WERI-Rb-1 (cell line): ENCODE measurements around the gene GLCE.

Source experiments
- DNase-seq: peaks from one replicate; pipeline ENCODE4 v3.0.0-alpha.2; 2020
- H3K27ac ChIP-seq: fragments of 250-450 bp; sonication (Bioruptor Pico); 2 replicates; pipeline ENCODE4 v1.5.1; 2020; ENCODE audit warnings: mild to moderate bottlenecking, moderate library complexity
- H3K27me3 ChIP-seq: fragments of 250-450 bp; sonication (Bioruptor Pico); 2 replicates; pipeline ENCODE4 v1.5.1; 2021; ENCODE audit warnings: mild to moderate bottlenecking, low read depth, moderate library complexity; ENCODE audit not compliant: insufficient read depth, severe bottlenecking
- H3K36me3 ChIP-seq: fragments of 250-450 bp; sonication (Bioruptor Pico); 2 replicates; pipeline ENCODE4 v1.5.1; 2020; ENCODE audit warnings: mild to moderate bottlenecking, moderate library complexity
- H3K4me3 ChIP-seq: 2 replicates; pipeline ENCODE4 v1.5.1; 2011; ENCODE audit warnings: low read depth, mild to moderate bottlenecking, control low read depth, low read length
- H3K9me3 ChIP-seq: fragments of 250-450 bp; sonication (Bioruptor Pico); 2 replicates; pipeline ENCODE4 v1.5.1; 2021; ENCODE audit warnings: mild to moderate bottlenecking, moderate library complexity; ENCODE audit not compliant: severe bottlenecking
- TF ChIP-seq, protein P1 (sequence below): IDR thresholded peaks from 2 replicates; pipeline ENCODE4 v1.5.1; 2011; ENCODE audit warnings: low read depth, mild to moderate bottlenecking, control low read depth, inconsistent platforms, low read length

GLCE gene

GRCh38 chr15:69232765-69233164 lies 72.3 kb downstream of the GLCE start:
- no peaks in the 10 kb centered on the region for H3K27me3 ChIP-seq
- H3K4me3 ChIP-seq: no peak overlapping the region
- TF ChIP-seq, protein P1, sequence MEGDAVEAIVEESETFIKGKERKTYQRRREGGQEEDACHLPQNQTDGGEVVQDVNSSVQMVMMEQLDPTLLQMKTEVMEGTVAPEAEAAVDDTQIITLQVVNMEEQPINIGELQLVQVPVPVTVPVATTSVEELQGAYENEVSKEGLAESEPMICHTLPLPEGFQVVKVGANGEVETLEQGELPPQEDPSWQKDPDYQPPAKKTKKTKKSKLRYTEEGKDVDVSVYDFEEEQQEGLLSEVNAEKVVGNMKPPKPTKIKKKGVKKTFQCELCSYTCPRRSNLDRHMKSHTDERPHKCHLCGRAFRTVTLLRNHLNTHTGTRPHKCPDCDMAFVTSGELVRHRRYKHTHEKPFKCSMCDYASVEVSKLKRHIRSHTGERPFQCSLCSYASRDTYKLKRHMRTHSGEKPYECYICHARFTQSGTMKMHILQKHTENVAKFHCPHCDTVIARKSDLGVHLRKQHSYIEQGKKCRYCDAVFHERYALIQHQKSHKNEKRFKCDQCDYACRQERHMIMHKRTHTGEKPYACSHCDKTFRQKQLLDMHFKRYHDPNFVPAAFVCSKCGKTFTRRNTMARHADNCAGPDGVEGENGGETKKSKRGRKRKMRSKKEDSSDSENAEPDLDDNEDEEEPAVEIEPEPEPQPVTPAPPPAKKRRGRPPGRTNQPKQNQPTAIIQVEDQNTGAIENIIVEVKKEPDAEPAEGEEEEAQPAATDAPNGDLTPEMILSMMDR: no peak
- no peak for DNase-seq
- H3K36me3 ChIP-seq: peaks cover 7% of the 10 kb centered on the region
- H3K27ac ChIP-seq: no peak overlapping the region
- H3K9me3 ChIP-seq: no peaks in the 10 kb centered on the region

GRCh38 chr15:69234676-69235075 lies 74.2 kb downstream of the GLCE start:
- DNase-seq: no peak
- TF ChIP-seq, protein P1: no peak
- Histone ChIP-seq H3K27me3 (no peaks in the 10 kb centered on the region), H3K9me3 (no peaks in the 10 kb centered on the region), H3K36me3 (no peaks in the 10 kb centered on the region), H3K27ac (no peak overlapping the region), H3K4me3 (no peak overlapping the region)

GRCh38 chr15:69236505-69236904 lies 76.1 kb downstream of the GLCE start:
- TF ChIP-seq, protein P1: no peak
- no peak overlapping the region for H3K4me3 ChIP-seq
- no peak for DNase-seq
- no peaks in the 10 kb centered on the region for H3K9me3 ChIP-seq
- no peaks in the 10 kb centered on the region for H3K36me3 ChIP-seq
- H3K27ac ChIP-seq: no peak overlapping the region
- H3K27me3 ChIP-seq: no peaks in the 10 kb centered on the region

DNA sequence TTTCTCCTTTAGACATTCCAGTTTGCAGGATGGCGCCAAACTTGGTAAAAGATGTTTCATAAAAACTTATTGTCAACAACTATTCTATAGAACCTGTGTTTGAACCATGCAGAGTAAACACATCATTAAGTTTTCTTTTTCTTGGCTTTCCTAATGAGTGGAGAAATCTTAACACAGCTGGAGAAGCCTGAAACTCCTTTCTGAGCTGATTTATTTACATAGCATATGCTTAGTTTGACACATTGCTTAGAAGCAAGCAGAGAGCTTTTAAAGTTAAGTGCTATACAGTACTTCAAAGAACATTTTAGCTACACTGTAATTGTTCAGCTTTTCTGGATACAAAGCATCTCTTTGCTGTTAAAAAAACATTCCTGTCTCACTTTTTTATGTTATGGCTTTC lies 77.3 kb downstream of the GLCE start:
- no peaks in the 10 kb centered on the region for H3K9me3 ChIP-seq
- no peaks in the 10 kb centered on the region for H3K27me3 ChIP-seq
- TF ChIP-seq, protein P1: no peak
- DNase-seq: no peak
- no peak overlapping the region for H3K27ac ChIP-seq
- H3K4me3 ChIP-seq: no peak overlapping the region
- H3K36me3 ChIP-seq: no peaks in the 10 kb centered on the region

DNA sequence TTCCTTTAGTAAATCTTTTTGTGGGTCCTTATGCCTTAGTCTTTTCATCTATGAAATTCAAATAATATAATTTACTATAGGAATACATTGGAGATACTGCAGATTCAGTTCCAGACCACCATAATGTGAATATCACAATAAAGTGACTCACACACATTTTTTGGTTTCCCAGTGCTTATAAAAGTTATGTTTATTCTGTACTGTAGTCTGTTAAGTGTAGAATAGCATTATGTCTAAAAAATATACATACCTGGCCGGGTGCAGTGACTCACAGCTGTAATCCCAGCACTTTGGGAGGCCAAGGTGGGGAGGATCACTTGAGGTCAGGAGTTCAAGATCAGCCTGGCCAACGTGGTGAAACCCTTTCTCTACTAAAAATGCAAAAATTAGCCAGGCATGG lies 84.4 kb downstream of the GLCE start:
- Histone ChIP-seq H3K4me3 (no peak overlapping the region), H3K9me3 (no peaks in the 10 kb centered on the region), H3K36me3 (no peaks in the 10 kb centered on the region; the same call in 1 of the 2 replicates), H3K27ac (no peak overlapping the region), H3K27me3 (no peaks in the 10 kb centered on the region)
- TF ChIP-seq, protein P1: no peak
- no peak for DNase-seq

GRCh38 chr15:69253156-69253555 lies 92.7 kb downstream of the GLCE start:
- Histone ChIP-seq H3K36me3 (no peaks in the 10 kb centered on the region; the same call in 1 of the 2 replicates), H3K27me3 (no peaks in the 10 kb centered on the region), H3K27ac (no peak overlapping the region), H3K4me3 (no peak overlapping the region), H3K9me3 (no peaks in the 10 kb centered on the region)
- TF ChIP-seq, protein P1: no peak
- no peak for DNase-seq
